HG02938 (cell line): ENCODE data around the gene NQO2.
A peak's percentile ranks its signal among the peaks of the same experiment; 100 is the strongest.
"Not testable (repeated sequence)": the region's sequence is repeated elsewhere in the genome, so short reads cannot be mapped to it uniquely, and the experiment has no call there.

Source experiments
- ATAC-seq: cut with Tn5 transposase; IDR thresholded peaks from one replicate; pipeline ENCODE4 v1.9.1; 2021; ENCODE audit warnings: mild to moderate bottlenecking, moderate library complexity; ENCODE audit not compliant: unreplicated experiment

Gene NQO2

GRCh38 chr6:3011592-3011991, 11.9 kb downstream of the NQO2 start:
- ATAC-seq = no peak

GRCh38 chr6:3013486-3013885, 13.8 kb downstream of the NQO2 start:
- no peak for ATAC-seq

GRCh38 chr6:3013901-3014674, 14.4 kb downstream of the NQO2 start:
- no peak for ATAC-seq

DNA sequence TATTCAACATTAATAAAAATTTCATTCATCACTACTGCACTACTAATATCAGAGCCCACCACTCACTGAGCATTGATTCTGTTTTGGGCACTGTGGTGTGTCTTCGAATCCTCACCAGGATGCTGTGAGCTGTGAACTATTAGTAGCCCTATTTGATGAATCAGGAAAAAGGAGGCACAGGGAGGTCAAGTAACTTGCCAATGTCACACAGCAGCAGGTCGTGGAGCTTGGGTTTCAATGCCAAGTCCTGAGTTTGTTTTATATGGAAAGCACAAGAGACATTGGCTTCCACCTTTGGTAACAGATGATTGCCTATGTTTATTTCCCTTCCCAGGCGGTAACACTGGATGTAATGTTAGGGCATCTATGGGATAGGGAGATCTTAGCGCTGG, 15.0 kb downstream of the NQO2 start:
- ATAC-seq = no peak

GRCh38 chr6:3015144-3015543, 15.4 kb downstream of the NQO2 start:
- no peak for ATAC-seq

DNA sequence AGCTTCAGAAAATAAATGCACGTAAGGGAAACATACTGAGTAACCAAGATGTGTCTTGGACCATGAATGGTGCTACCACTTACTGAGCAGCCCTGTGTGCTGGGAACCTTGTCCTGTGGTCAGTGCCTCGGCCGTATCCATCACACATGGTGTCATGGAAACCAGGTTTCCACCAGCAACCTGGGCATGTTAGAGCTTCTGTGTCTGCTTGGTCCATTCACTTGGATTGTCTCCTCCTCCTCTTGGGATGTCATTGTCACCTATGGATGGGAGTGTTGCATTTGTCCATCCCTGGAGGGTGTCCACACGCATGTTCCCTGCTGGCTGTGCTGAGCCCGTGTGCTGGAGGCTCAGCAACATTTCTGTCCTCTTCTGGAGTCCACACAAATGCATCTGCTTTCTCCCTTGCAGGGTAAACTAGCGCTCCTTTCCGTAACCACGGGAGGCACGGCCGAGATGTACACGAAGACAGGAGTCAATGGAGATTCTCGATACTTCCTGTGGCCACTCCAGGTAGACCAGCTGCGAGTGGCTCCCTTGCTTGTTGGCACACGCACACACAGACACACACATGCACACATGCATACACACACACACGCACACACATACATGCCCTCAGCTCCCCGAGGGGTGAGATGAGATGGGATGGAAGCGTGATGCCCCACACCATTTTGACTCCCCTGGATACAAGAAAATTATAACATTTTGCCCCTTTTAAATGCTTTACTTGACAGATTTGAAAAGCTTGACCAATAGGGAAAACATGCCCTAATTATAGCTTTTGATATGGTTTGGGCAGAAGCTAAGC, 17.0 kb downstream of the NQO2 start:
- no peak for ATAC-seq

DNA sequence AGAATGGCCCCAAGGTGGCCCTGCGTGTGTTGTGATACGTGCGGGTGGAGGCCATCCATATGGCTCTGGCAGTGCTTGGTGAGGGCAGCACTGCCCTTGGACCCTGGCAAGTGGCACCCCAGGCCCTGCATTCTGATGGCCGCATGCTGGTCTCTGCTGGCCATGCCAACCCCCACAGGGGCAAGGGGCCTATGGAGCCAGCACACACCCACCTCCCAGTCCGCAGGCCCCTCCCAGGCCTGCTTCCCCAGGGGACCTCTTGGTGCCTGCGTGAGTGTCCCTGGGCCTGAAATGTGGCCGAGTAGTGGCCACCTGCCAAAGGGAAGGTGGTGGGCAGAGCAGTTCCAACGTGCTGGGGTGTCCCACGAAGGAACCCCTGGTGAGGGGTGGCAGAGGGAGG, 17.6 kb downstream of the NQO2 start:
- ATAC-seq = no peak

GRCh38 chr6:3019065-3019464, 19.4 kb downstream of the NQO2 start:
- no peak for ATAC-seq

DNA sequence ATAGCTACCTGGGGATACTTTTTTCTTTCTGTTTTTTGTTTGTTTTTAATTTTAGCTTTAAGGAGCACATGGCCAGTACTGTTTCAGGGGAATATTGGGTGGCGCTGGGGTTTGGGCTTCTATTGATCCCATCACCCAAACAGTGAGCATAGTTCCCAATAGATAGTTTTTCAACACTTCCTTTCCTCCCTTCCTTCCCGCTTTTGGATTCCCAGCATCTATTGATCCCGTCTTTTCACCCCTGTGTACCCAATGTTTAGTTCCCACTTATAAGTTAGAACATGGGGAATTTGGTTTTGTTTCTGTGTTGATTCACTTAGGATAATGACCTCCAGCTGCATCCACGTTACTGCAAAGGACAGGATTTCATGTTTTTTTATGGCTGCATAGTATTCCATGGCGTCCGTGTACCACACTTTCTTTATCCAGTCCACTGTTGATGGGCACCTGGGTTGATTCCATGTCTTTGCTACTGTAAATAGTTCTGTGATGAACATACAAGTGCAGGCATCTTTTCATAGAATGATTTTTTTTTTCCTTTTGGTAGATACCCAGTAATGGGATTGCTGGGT, 20.1 kb downstream of the NQO2 start:
- ATAC-seq = no peak

DNA sequence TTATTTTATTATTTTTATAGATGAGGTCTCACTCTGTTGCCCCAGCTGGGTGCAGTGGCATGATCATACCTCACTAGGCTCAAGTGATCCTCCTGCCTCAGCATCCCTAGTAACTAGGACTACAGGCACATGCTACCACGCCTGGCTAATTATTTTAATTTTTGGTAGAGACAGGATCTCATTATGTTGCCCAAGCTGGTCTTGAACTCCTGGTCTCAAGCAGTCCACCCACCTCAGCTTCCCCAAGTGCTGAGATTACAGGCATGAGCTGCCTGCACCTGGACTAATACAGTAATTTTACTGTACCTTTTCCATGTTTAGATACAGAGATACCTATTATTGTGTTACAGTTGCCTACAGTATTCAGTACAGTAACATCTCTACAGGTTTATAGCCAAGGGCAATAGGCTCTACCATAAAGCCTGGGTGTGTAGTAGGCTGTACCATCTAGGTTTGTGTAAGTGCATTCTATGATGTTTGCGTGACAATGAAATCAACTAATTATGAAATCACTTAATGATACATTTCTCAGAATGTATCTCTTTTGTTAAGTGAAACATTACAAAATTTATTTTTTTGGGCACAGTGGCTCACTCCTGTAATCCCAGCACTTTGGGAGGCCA, 21.4 kb downstream of the NQO2 start:
- not testable (repeated sequence) for ATAC-seq

- peak; percentile 1 for ATAC-seq
Observed at GRCh38 chr6:3022765-3023662, 23.3 kb downstream of the NQO2 start.

- ATAC-seq = peak; percentile 73
Observed at GRCh38 chr6:3023663-3024483, 24.2 kb downstream of the NQO2 start.

DNA sequence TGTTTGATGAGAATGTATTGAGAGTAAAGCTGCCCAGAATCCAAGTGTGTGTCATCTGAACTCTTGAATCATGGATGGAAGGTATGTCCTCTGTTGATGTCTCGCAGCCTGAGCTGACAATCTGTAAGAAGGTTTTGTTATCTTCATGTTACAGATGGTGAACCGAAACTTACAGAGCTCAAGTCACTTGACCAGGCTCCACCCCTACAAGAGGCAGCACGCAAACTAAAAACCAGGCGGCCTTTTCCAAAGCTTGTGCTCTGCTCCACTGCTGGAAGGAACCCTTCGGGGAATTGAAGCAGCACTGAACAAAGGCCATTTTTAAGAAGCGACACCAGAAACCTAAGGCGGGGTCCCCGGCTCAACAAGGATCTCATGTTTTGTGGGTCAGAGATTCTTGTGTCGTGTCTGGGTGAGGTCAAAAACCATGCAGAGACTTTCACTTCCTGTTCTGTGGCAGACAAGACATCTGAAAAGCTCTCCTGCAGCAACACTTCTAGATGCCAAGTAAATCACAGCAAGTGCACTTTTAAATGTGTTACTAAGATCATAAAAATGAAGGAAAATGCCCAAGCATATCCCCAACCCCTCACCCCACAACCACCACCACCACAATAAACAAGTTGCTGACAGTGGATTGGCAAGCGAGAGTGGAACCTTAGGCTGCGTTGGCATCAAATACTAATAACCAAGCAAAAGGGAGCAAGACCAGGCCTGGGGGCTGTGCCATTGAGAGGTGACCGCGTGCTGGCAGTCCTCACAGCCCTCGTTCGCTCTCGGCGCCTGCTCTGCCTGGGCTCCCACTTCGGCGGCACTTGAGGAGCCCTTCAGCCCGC, 27.3 kb downstream of the NQO2 start:
- peak; percentile 74 for ATAC-seq

DNA sequence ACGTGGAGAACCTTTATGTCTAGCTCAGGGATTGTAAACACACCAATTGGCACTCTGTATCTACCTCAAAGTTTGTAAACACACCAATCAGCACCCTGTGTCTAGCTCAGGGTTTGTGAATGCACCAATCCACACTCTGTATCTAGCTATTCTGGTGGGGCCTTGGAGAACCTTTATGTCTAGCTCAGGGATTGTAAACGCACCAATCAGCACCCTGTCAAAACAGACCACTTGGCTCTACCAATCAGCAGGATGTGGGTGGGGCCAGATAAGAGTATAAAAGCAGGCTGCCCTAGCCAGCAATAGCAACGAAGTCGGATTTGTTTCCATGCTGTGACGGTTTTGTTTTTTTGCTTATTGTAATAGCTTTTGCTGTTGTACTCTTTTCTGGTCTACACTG, 28.5 kb downstream of the NQO2 start:
- not testable (repeated sequence) for ATAC-seq

DNA sequence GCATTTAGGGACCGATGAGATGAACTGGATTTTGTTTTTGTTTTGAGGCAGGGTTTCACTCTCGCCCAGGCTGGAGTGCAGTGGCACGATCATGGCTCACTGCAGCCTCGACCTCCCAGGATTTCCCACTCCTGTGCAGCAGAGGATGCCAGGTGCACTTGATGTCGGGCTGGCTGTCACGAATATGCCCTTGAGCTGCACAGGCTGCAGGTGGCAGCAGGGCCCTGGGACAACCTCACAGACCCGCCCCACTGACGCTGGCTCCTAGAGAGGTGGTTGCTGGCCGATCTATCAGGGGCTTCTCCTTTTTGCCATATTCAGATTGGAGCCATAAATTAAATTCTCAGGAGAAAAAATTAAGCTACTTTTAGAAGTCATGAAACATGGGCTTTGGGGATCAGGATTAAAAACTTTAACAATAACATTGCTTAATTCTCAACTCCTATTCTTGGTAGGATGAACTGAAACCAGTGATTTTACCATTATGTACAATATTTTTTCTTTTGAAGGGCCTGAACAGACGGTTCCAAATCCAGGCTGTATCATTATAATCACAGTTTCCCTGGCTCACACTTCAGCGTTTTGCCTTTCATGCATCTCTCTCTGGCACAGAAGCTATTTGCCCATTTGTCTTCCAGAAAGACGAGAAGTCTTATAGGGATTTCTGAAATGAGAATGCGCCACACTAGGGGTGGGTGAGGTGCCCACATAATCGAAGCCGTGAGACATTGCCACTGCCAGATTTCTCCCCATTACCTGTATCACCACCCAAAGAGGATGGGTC, 32.4 kb downstream of the NQO2 start:
- ATAC-seq = no peak

GRCh38 chr6:3032986-3033385, 33.3 kb downstream of the NQO2 start:
- ATAC-seq = no peak

DNA sequence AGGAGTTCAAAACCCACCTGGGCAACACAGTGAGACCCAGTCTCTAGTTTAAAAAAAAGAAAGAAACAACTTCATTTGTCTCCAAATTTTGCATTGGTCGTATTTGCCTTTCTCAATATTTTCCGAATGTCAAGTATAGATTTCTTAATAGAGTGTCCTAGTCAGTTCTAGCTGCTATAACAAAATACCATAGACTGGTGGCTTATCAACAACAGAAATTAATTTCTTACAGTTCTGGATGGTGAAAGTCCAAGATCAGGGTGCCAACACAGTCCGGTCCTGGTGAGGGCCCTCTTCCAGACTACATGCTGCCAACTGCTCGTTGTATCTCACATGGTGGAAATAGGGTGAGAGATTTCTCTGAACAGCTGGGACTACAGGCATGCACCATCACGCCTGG, 34.0 kb downstream of the NQO2 start:
- ATAC-seq = no peak

DNA sequence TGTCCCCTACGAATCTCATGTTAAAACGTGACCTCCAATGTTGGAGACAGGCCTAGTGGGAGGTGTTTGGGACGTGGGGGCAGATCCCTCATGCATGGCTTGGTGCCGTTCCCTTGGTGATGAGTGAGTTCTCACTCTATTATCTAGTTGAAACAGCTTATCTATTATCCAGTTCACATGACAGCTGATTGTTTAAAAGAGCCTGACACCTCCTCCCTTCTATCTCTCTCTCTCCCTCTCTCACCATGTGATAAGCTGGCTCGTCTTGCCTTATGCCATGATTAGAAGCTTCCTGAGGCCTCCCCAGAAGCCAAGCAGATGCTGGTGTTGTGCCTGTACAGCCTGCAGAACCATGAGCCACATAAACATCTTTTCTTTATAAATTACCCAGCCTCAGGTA, 35.7 kb downstream of the NQO2 start:
- ATAC-seq = no peak
